ENCODE measurements around the gene PRSS27.

The PRSS27 gene

GRCh38 chr16:2664574-2664982 is 55.4 kb downstream of the PRSS27 start:
- TF ChIP-seq CTCF (IDR thresholded peaks at IDR 0.05; ENCODE audit: control extremely low read depth, extremely low read depth, low read depth, missing control alignments), result no peak
- CTCF ChIA-PET, result interaction anchor here (1.4 kb wide), 1 partner anchor 62 kb away, joined by 3 read pairs; no protein-coding TSS in a partner anchor
- DNase-seq (ENCODE audit: extremely low spot score), result no peak
- POLR2A ChIA-PET, result no interaction called here

GRCh38 chr16:2663553-2664546 is 56.2 kb downstream of the PRSS27 start:
- ChIA-PET CTCF (interaction anchor here (1.4 kb wide), 1 partner anchor 61 kb away, joined by 3 read pairs; no protein-coding TSS in a partner anchor), POLR2A (no interaction called here)
- TF ChIP-seq CTCF (IDR thresholded peaks at IDR 0.05; ENCODE audit: control extremely low read depth, extremely low read depth, low read depth, missing control alignments), result no peak
- no peak for DNase-seq (ENCODE audit: extremely low spot score)
